GM12878 (cell line): ENCODE measurements around the gene CANT1. TPM values are rescaled to one million over a fixed set of nuclear protein-coding genes. Genes with fewer than 3 reads are reported as not detected.

ENCODE experiments used
- ATAC-seq: fragments of 200-7000 bp; cut with Tn5 transposase; 3 replicates; pipeline ENCODE4 v1.9.1; 2020; ENCODE audit warnings: mild to moderate bottlenecking, moderate library complexity
- BruUV-seq: library from RNA; stranded (reverse); fragments of 400-500 nt; replicated peaks from 2 replicates; lab custom pipeline; 2021; lab: Mats Ljungman, UMichigan
- CTCF ChIA-PET: fragments of 300-600 bp; sonication (Branson Sonifier 250); formaldehyde crosslinking; extraction: SDS; loops from one replicate; lab custom pipeline; 2021; ENCODE audit warnings: inconsistent platforms; lab: Yijun Ruan, JAX
- POLR2A ChIA-PET: fragments of 350-600 bp; formaldehyde crosslinking; extraction: SDS; loops from one replicate; lab custom pipeline; 2021; ENCODE audit warnings: inconsistent platforms; lab: Charles Lee
- RAD21 ChIA-PET: fragments of 300-600 bp; sonication (Branson Sonifier 250); formaldehyde crosslinking; loops from one replicate; lab custom pipeline; 2023; ENCODE audit warnings: antibody characterized with exemption; ENCODE audit not compliant: unreplicated experiment; lab: Charles Lee
- SMC1A ChIA-PET: fragments of 300-600 bp; sonication (Branson Sonifier 250); formaldehyde crosslinking; loops from one replicate; lab custom pipeline; 2023; ENCODE audit not compliant: unreplicated experiment, uncharacterized antibody; lab: Charles Lee
- DNase-seq: peaks from one replicate; pipeline ENCODE4 v3.0.0-alpha.2; 2011; ENCODE audit warnings: low read depth, low spot score
- FAIRE-seq: peaks from 3 replicates; lab custom pipeline; 2011; peaks lifted over from hg19 to GRCh38; lab: Jason Lieb, UNC
- H2AFZ ChIP-seq: 2 replicates; pipeline ENCODE4 v1.6.0; 2011; ENCODE audit warnings: low read depth, low read length, control low read depth; ENCODE audit not compliant: control insufficient read depth
- H3K27ac ChIP-seq: 2 replicates; pipeline ENCODE4 v1.5.1; 2011; ENCODE audit warnings: control low read depth; ENCODE audit not compliant: control insufficient read depth, insufficient read depth
- H3K27me3 ChIP-seq, 2 experiments: replicated peaks in 1 of 2; 2 replicates each; pipeline versions ENCODE4 v1.6.0 to v1.6.1; 2011; ENCODE audit warnings: low read length in 1 of 2; ENCODE audit not compliant: control insufficient read depth in 2 of 2, insufficient read depth in 2 of 2
- H3K36me3 ChIP-seq, 2 experiments: 2 replicates each; pipeline ENCODE4 v1.5.1; 2011; ENCODE audit warnings: low read length in 1 of 2; ENCODE audit not compliant: control insufficient read depth in 2 of 2, insufficient read depth in 2 of 2
- H3K4me1 ChIP-seq: 2 replicates; pipeline ENCODE4 v1.6.1; 2011; ENCODE audit warnings: mild to moderate bottlenecking, low read length, moderate library complexity, mixed read lengths; ENCODE audit not compliant: control insufficient read depth, insufficient read depth
- H3K4me2 ChIP-seq: 2 replicates; pipeline ENCODE4 v1.6.0; 2011; ENCODE audit warnings: control low read depth; ENCODE audit not compliant: control insufficient read depth, insufficient read depth
- H3K4me3 ChIP-seq: fragments of 200-600 bp; sonication (generic); 2 replicates; pipeline ENCODE4 v1.5.1; 2016
- H3K79me2 ChIP-seq: 2 replicates; pipeline ENCODE4 v1.6.0; 2011; ENCODE audit warnings: low read length; ENCODE audit not compliant: control insufficient read depth, insufficient read depth
- H3K9ac ChIP-seq: 2 replicates; pipeline ENCODE4 v1.8.0; 2011; ENCODE audit warnings: low read length, control low read depth, mixed read lengths; ENCODE audit not compliant: control insufficient read depth, insufficient read depth
- H3K9me3 ChIP-seq: replicated peaks from 3 replicates; pipeline ENCODE4 v1.5.1; 2011; ENCODE audit warnings: mild to moderate bottlenecking, low read length; ENCODE audit not compliant: control insufficient read depth, insufficient read depth
- H4K20me1 ChIP-seq: 2 replicates; pipeline ENCODE4 v1.6.0; 2011; ENCODE audit not compliant: control insufficient read depth, insufficient read depth
- ASH2L ChIP-seq: fragments of 300-600, 200-600 bp; sonication (generic); IDR thresholded peaks from 2 replicates; pipeline ENCODE4 v1.6.1; 2017; ENCODE audit warnings: low read depth, mild to moderate bottlenecking, borderline replicate concordance
- EGR1 ChIP-seq, 2 experiments: IDR thresholded peaks; 1 replicate in 1 of 2; 2 replicates in 1 of 2; pipeline ENCODE4 v1.6.1; 2011 to 2012; ENCODE audit warnings: low read depth in 2 of 2, low read length in 2 of 2, borderline replicate concordance in 1 of 2, mild to moderate bottlenecking in 1 of 2, moderate library complexity in 1 of 2
- HDAC6 ChIP-seq: fragments of 200-600 bp; sonication (generic); IDR thresholded peaks from one replicate; pipeline ENCODE4 v1.8.0; 2017; ENCODE audit warnings: antibody characterized with exemption; ENCODE audit not compliant: unreplicated experiment
- LARP7 ChIP-seq: fragments of 450-650 bp; IDR thresholded peaks from 2 replicates; pipeline ENCODE4 v1.6.1; 2017; ENCODE audit warnings: mild to moderate bottlenecking
- MLLT1 ChIP-seq: fragments of 450-650 bp; IDR thresholded peaks from 2 replicates; pipeline ENCODE4 v1.6.1; 2016; ENCODE audit warnings: mild to moderate bottlenecking
- MTA2 ChIP-seq: fragments of 450-650 bp; IDR thresholded peaks from 2 replicates; pipeline ENCODE4 v1.6.1; 2016; ENCODE audit warnings: low read depth, mild to moderate bottlenecking, moderate library complexity
- RAD21 ChIP-seq: IDR thresholded peaks from 2 replicates; pipeline ENCODE4 v1.6.1; 2011; ENCODE audit warnings: mild to moderate bottlenecking, low read depth, low read length, moderate library complexity; ENCODE audit not compliant: insufficient read depth
- SIN3A ChIP-seq: IDR thresholded peaks from 2 replicates; pipeline ENCODE4 v1.6.1; 2012; ENCODE audit warnings: low read depth, low read length, improper control_type of control experiment
- SP1 ChIP-seq: IDR thresholded peaks from one replicate; pipeline ENCODE4 v1.6.1; 2011; ENCODE audit warnings: low read depth, low read length
- STAT3 ChIP-seq: IDR thresholded peaks from 2 replicates; pipeline ENCODE4 v1.6.1; 2011; ENCODE audit warnings: low read depth, low read length, improper control_type of control experiment
- ZBTB40 ChIP-seq: fragments of 450-650 bp; IDR thresholded peaks from 2 replicates; pipeline ENCODE4 v1.6.1; 2016; ENCODE audit warnings: mild to moderate bottlenecking, moderate library complexity, borderline replicate concordance
- WGBS: methylation state at CpG from one replicate; pipeline ENCODE4 v1.1.6; 2016; ENCODE audit warnings: low lambda C conversion rate; ENCODE audit not compliant: insufficient replicate concordance, insufficient coverage; ENCODE audit errors: missing lambda C conversion rate; 5-methylcytosine and 5-hydroxymethylcytosine counted together
- in situ Hi-C: fragments of 300-500 bp; cut with MboI; formaldehyde crosslinking; loops from 9 replicates; pipeline ENCODE4 v1.14.3; 2018; ENCODE audit warnings: mixed read lengths
- intact Hi-C: fragments of 100-400 bp; cut with micrococcal nuclease; formaldehyde crosslinking; loops from one replicate; pipeline ENCODE4 v1.14.2; 2022; ENCODE audit not compliant: unreplicated experiment
- polyA plus RNA-seq, 11 experiments: library from polyadenylated mRNA; depleted of rRNA in 4 of 11; unstranded in 6 of 11; stranded (reverse) in 5 of 11; fragments of >200 nt; fragmentation: Nextera tagmentation in 4 of 11; fragmentation: Illumina TruSeq in 1 of 11; extraction: Ambion mirVana in 4 of 11; extraction: Trizol in 1 of 11; gene quantifications; 1 replicate in 1 of 11; 2 replicates in 10 of 11; pipeline versions ENCODE4 v1.2.1 to v1.2.3, GENCODE V29; 2011 to 2016; ENCODE audit warnings: inconsistent platforms in 2 of 11, missing spikeins in 2 of 11, low read depth in 1 of 11
- total RNA-seq, 4 experiments: library from RNA; depleted of rRNA in 3 of 4; stranded (reverse); fragments of >200 nt in 3 of 4; fragmentation: Illumina TruSeq in 1 of 4; extraction: Trizol in 1 of 4; gene quantifications; 2 replicates each; pipeline versions ENCODE4 v1.2.1 to v1.2.3, GENCODE V29; 2013 to 2021

CANT1 gene
- total and polyA plus RNA-seq, 10 of the 15 experiments (the other 5 are each of a cell fraction or from before 2014, with no cell fraction given): 2.2 to 59.2 (median 20.2) TPM

- Histone ChIP-seq H3K4me2 (no peak overlapping the region), H3K36me3 (no peaks in the 10 kb centered on the region), H3K9ac (no peak overlapping the region), H3K4me3 (no peak overlapping the region), H3K4me1 (no peaks in the 10 kb centered on the region), H2AFZ (no peak overlapping the region), H3K79me2 (no peaks in the 10 kb centered on the region), H3K9me3 (no peaks in the 10 kb centered on the region), H3K27me3 (peaks cover 16 to 21% of the 10 kb centered on the region in 2 experiments), H3K27ac (no peak overlapping the region), H4K20me1 (no peaks in the 10 kb centered on the region)
- ChIA-PET RAD21 (no interaction called here), SMC1A (no interaction called here), CTCF (interaction anchor here (1.0 kb wide), 1 partner anchor 15 kb away, joined by 3 read pairs; no protein-coding TSS in a partner anchor), POLR2A (no interaction called here)
- WGBS: 20% methylated on average over 16 of the region's 16 CpGs
- TF ChIP-seq SIN3A (no peak), RAD21 (no peak), LARP7 (no peak), STAT3 (no peak), MTA2 (no peak), MLLT1 (no peak), ASH2L (no peak), ZBTB40 (no peak), HDAC6 (no peak), EGR1 (IDR thresholded peaks at IDR 0.05; ENCODE audit: borderline replicate concordance in 1 of 2, low read depth in 2 of 2, low read length in 2 of 2) (no peak), SP1 (no peak)
- BruUV-seq: no TSS peak
- no peak for FAIRE-seq
- ATAC-seq: no peak
- intact Hi-C loops: no loop called here
- in situ Hi-C loops: no loop called here
- DNase-seq: no peak
Observed at GRCh38 chr17:79027925-79028491, 18.4 kb upstream of the CANT1 start.
